GM19395 (cell line): ENCODE measurements around the gene TRIM50.
"Not testable (repeated sequence)": the region's sequence is repeated elsewhere in the genome, so short reads cannot be mapped to it uniquely, and the experiment has no call there.

Source experiments
- ATAC-seq: cut with Tn5 transposase; IDR thresholded peaks from one replicate; pipeline ENCODE4 v1.9.1; 2021; ENCODE audit warnings: mild to moderate bottlenecking, moderate library complexity; ENCODE audit not compliant: unreplicated experiment

TRIM50 gene

DNA sequence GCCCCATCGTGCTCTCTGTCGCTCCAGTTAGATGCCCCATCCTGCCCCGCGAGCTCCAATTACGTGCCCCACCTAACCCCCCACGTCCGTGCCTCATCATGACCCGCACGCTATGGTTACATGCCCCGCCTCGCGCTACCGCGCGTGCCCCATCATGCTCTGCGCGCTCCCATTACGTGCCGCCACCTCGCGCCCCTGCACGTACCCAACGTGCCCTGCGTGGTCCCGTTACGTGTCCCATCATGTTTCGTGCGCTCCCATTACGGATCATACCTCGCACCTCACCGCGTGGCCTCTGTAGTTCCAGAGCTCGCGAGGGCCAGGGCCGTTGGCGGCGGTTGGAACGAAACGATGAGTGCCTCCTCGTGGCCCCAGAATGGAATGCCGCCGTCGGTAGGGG lies at the start of gene TRIM50, which contains the start of gene FKBP6:
Gene TRIM50, minus strand, starts transcription at position 161 of the 400 bp plus-strand sequence. CDS start 3,295 bp downstream, outside the sequence.
Gene FKBP6, plus strand, starts transcription at position 240 of the 400 bp plus-strand sequence. CDS start 268 bp downstream, outside the sequence.
- not testable (repeated sequence) for ATAC-seq

DNA sequence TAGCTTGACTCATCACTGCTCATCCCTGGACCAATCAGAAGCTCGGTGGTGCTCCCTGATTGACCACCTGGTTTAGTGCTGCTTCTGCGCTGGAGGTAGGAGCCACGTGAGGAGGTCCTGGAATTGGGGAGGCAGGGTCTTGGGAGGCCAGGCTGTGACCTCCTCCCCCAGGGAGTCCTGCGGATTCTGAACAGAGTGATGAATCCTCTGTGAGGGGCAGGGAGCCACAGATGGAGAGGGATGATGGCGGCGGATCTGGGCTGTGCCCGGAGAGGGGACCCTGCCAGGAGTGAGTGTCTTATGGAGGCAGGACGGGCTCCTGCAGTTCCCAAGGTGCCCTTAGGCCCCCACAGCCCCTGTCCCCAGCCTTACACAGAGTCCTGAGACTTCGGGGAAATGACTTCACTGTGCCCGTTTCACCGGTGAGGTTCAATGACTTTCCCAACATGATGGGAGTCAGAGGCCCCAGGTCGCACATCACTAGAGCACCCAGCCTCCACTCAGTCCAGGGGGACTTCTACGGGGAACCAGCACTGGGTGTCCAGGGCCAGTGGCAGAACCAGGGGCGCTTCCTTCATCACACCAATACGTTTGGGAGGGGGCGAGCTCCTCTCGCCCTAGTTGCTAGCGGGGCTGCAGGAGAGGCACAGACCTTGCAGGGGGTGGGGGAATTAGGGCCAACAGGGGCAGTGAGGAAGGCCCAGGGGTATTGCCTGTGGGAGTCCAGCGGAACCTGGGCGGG lies 49.0 kb upstream of the TRIM50 start:
- ATAC-seq: no peak

DNA sequence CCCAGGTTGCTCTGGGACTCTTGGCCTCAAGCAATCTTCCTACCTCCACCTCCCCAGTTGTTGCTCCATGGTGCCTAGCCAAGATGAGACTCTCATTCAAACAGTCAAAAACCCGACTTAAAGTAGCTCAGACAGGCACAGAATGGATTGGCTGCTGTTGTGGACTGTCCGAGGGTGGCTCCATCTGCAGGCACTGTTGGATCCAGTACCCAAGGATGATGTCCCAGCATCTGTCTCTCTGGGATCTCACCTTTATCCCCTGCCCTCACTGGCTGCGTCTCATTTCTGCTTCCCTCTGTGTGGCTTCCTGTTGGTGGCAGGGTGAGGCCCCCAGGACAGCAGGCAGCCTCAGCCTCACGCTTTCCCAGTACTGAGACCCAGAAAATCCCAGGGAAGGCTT lies 48.4 kb upstream of the TRIM50 start:
- not testable (repeated sequence) for ATAC-seq

DNA sequence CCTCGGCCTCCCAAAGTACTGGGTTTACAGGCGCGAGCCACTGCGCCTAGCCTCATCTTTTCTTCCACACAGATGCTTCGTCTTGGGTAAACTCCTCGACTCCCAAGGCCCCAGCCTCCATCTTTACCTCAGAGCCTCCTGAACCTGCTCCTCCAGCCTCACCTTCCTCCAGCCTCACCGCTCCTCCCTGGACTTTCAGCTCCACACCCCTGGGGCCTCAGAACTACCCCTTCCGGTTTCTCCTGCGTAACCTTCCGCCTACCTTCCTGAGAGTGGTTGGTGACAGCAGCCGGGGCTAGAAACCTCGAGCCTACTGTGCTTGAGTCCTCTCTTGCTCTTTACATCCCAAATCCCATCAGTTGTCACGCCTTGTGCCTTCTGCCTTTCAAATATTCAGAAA lies 45.9 kb upstream of the TRIM50 start:
- ATAC-seq: no peak

DNA sequence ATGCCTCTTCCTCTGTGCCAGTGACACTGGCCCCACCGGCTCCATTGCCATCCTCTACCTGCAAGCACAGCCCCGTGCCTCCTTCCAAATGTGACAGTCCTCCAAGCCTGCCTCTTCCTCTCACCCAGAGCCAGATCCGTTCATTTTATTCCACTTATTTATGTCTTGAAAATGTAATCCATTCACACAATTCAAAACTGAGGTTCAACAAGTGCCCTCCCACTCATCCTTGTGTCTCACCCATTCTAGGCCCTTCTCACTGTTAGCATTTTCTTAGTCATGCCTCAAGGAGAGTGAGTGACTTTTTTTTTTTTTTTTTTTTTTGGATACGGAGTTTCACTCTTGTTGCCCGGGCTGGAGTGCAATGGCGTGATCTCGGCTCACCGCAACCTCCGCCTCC lies 41.7 kb upstream of the TRIM50 start:
- ATAC-seq: no peak

DNA sequence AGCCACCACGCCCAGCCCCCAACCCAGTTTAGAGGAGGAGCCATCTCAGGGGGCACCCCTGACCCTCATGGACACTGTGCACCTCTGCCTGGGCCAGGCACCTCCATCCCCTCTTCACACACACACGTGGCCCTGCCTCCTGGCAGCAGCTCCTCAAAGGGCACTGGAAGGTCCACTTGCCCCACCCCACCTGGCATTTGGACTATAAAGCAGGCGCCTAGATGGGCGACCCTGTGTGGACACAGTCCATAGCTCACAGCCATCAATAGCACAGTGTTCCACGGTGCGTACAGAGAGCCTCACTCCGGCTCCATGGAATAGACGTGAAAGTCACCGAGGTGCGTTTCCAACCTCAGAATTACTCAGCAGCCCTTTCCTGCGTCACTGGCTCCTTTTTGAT lies 41.1 kb upstream of the TRIM50 start:
- no peak for ATAC-seq

DNA sequence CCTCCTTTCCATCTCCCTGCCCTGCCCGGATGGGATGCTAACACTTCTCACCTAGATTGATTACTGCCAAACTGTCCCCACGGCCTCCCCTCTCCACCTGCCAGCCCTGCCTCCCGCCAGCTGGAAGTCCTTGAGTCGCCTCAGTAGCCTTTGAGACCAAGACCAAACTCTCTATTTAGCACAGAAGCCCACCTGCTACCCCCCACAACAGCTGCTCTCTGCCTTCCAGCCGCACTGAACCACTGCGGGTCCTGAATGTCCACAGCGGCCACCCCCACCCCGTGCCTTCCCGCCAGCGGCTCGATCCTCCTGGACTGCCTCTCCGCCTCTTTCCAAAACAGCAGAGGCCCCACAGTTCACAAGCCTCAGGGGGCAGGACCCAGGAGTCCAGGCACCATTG lies 39.1 kb upstream of the TRIM50 start:
- no peak for ATAC-seq

DNA sequence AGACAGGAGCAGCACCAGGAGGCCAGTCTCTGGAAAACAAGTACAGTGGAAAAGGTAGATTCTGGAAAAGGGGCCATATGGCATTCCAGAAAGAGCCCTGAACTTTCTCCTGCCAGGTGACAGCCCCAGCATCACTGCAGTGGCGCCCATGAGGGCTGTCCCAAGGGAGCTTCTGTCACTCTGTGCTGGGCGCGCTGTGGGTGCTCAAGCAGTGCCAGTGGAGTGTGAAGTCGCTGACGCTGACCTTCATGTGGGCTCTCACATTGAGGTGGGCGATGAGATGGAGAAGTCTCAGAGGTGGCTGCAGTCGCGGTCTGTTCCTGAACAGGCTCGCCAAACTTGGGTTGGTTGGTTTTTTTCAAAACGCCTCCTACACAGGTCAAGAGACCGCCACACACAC lies 38.2 kb upstream of the TRIM50 start:
- no peak for ATAC-seq

DNA sequence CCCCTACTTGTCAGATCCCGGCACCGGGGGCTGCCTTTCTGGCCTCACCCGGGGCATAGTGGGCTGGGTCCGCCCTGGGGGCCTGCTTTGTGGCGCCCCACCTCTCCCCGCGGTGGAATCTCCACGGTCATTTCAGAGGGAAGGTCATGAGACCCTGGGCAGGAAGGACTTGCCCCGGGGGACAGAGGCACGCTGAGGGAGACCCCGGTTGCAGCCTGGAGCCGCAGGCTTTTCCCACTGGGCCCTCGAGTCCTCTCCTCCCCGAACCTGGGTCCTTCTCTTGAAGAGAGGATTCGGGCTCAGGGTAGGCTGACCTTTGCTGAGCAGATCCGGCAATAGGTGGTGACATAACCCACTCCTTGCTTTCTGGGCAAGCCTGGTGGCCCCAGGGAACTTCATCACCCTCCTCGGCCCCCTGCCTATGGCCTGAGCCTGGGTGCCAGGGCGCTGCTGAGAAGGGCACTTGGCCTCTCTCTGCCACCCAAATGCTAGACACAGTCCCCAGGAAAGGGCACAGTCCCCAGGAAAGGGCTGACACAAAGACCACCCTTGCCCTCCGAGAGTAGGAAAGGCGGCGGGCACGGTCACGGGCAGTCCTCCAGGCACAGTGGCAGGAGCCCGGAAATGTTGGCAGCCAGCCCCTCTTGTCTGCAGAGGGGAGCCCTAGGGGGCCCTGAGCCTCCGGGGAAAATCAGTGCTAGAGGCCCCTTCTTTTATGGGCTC lies 36.3 kb upstream of the TRIM50 start:
- ATAC-seq: no peak

DNA sequence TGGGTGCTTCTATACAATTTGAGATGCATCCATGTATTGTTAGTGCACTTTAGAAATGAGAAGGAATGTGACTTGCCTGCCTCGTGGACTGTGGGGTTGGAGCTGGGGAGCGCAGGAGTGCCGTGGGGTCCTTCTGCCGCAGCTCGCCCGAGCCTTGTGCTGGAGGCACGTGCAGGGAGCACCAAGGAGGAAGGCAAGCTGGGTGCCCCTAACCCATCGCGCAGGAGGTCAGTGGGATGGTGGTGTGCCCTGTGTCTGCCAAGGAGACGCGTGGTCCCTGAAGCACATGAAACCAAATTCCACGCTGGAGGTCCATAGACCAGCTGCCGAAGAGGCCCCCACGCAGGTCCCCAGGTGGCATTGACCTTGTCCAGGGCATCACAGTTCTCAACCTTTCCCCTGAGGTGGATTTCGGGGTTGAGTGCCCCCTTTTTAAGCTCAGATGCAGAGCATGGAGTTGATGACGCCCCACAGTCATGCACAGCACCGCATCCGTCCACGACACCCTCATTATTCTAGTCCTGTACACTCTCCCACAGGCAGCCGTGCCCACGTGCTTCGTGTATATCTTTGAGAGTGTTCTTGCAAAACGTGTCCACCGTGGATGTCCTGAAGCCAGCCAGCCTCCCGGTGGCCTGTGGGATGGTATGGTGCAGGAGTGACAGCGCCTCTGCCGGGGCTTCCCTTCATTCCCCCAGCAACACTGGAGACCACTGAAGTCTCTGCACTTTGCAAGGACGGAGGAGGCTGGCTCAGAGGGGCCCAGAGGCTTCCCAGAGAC lies 35.5 kb upstream of the TRIM50 start:
- ATAC-seq: no peak

DNA sequence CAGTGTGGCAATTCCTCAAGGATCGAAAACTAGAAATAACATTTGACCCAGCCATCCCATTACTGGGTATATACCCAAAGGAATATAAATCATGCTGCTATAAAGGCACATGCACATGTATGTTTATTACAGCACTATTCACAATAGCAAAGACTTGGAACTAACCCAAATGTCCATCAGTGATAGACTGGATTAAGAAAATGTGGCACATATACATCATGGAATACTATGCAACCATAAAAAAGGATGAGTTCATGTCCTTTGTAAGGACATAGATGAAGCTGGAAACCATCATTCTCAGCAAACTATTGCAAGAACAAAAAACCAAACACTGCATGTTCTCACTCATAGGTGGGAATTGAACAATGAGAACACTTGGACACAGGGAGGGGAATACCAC lies 32.7 kb upstream of the TRIM50 start:
- not testable (repeated sequence) for ATAC-seq

DNA sequence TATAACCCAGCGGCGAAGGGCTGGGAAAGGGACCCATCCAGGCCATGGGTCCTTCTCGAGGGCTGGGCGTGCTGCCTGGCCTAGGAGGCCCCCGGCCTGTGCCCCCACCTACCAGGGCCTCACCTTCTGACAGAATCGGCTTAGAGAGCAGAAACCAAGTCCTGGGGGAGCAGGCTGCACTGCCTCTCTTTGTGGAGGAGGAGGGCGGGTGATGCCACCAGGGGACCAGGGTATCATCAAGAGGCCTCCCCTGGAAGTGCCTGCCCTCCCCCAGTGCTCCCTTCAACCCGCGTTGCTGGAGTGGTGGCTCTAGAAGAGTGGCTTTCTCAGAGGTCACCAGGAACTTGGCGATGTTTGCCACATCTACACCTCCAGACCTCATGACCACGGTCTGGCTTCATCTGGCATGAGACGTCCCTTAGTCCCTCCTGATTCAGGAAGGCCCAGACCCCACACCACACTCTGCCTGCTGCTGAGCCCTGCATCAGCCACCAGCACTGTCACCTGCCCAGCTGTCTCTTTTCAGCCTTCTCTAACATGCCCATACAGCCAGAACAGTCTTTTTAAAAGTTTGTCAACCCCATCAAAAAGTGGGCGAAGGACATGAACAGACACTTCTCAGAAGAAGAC lies 32.0 kb upstream of the TRIM50 start:
- no peak for ATAC-seq

DNA sequence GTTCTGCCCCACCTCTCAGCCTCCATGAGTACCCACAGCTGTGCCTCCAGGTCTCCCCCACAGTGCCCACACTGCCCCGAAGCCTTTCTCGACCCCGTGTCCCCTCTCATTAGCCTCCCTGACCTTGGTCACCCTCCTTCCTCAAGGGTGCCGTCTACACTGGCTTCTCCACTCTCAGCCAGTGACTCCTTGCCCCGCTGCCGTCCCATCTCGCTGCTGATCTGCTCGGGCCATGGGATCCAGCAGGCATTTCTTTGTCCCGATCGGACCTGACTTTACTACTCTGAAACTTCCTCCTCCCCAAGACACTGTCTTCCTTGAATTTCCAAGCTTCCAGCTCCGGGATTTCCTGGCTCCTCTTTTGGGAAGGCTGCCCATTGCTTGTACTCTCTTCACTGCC lies 31.4 kb upstream of the TRIM50 start:
- ATAC-seq: no peak

DNA sequence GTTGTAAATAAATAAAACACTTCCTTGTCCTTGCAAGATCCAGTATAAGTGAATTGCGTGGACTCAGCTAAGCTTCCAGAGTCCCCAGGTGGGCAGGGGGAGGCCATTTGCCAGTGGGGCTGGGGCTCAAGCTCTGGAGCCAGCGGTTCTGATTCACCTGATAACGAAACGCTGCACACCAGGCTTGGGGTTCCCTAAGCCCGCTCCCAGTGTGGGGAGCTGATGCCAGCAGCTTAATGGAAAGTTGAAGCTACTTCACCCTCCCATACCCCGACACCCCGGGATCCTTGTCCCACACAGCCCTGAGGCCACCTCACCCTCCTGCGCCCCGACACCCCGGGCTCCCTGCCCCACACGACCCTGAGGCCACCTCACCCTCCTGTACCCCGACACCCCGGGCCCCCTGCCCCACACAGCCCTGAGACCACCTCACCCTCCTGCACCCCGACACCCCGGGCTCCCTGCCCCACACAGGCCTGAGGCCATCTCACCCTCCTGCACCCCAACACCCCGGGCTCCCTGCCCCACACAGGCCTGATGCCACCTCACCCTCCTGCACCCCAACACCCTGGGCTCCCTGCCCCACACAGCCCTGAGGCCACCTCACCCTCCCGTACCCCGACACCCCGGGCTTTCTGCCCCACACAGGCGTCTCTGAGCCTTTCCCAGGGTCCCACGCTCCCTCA lies 30.9 kb upstream of the TRIM50 start:
- no peak for ATAC-seq

DNA sequence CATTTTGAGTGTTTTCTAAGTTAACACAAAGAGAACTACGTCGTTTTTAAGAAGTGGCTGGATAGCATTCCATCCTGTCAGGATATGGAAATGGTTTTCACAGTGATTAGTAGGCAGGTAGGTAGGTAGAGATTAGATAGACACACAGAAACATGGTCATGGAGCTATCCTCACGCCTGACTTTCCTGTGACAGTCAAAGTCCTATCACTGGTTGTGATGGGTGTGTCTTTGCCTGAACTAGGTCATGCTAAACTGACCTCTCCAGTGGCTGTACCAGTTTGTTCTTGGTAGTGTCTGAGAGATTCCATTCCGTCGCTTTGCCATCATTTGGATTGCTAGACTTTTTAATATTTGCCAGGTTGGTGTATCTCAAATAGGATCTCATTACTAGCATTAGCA lies 28.3 kb upstream of the TRIM50 start:
- ATAC-seq: no peak

DNA sequence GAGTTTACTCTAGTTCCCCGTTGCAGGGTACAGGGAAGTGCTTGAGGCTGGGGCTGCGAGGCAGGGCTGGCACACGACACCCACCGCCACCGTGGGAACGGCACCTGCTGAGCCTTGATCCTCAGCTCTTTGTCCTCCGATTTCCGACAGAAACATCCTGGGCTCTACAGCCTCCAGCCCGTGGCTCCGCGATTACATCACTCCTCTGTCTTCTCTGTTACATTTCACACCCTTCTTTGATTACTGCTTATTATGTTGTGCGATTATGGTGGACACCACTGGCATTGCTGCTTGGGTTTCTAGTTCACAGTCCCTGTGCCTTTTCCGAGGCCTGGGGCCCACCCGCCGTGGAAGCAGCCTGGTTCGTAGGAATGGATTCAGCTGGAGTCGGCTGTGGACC lies 26.9 kb upstream of the TRIM50 start:
- no peak for ATAC-seq

DNA sequence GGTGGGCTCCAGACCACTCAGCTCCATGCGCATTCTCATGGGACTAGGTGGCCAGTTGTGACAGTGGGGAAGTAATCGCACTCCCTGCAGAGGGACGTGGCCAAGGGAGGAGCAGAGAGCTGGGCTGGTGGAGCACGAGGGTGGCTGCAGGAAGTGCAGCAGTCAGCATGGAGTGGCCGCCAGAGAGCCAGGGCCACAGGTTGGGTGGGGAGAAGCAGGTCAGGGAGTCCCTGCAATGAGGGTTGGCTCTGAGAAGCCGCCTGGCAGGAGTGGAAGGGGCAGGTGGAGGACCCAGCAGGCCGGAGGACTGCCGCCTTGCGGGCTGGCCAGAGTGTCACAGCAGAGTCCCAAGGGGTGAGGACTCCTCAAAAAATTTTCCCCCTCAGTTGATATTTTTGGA lies 26.3 kb upstream of the TRIM50 start:
- no peak for ATAC-seq

DNA sequence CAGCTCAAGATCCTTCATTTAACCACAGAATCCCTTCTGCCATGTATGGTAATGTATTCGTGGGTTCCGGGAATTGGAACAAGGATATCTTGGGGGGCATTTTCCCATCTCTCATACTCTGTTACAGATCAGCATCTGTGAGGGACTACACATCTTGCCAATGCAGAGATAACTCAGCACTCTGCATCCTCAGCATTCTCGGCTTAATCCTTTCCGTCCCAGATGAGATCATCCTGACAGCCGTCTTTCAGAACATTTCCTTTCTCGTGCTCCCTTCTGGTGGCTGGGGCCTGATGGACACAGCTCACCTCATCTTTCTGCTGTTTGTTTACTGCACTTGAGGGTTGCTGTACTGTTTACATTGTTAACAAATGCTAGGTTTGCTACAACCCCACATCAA lies 25.4 kb upstream of the TRIM50 start:
- no peak for ATAC-seq

DNA sequence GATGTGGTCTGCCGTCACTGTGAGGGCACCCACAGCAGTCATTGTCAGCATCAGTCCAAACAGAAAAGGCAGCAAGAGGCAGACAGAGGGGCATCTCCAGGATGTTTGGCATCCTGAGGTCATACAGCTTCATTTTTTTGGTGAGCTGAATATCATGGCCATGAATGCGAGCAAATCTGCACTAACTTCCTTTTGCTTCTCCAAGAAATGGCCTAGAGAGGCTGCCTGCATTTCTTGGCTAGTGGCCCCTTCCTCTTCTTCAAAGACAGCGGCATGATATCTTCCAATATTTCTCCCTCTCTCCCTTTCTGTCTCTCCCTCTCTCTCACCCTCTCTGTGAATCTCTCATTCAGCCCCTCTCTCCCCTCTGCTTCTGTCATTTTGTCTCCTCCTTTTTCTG lies 24.9 kb upstream of the TRIM50 start:
- no peak for ATAC-seq

DNA sequence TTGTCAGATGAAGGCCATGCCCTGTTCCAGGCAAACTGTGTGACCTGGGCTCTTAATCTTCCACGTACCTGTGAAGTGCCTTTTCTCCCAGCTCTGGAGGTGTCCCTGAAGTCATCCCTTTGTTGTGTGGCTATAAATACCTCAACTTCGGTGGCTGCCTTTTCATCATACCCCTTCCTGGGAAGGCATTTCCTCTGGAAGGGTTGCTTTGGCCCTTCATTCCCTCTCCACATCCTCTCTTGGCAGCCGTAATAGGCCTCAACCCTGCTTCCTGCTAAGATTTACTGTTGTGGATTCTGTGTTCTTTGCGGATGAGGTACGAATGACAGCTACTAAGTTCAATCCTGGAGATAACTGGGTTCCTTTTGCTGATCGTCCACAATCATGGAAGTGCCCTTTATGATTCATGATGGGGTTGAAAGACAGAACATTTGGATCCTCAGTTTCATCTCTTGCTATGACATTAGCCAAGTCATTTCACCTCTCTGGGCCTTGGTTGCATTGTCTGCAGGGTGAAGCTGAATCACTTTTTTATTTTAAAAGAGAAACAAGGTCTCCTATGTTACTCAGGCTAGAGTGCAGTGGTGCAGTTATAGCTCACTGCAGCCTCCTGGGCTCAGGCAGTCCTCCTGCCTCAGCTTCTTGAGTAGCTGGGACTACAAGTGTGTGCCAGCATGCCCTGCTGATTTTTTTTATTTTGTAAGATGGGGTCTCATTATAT lies 23.7 kb upstream of the TRIM50 start:
- no peak for ATAC-seq
